CD8-positive, alpha-beta memory T cell (primary cell): Measurements from ENCODE around the gene CLCN6. TPM values are rescaled to one million over a fixed set of nuclear protein-coding genes. Genes with fewer than 3 reads are reported as not detected.
A peak's percentile ranks its signal among the peaks of the same experiment; 100 is the strongest.

Experiments used
- CTCF ChIA-PET: fragments of 350-600 bp; sonication (Branson Sonifier 250); formaldehyde crosslinking; loops from one replicate; lab custom pipeline; 2021; ENCODE audit warnings: antibody characterized with exemption; lab: Charles Lee
- POLR2A ChIA-PET: fragments of 350-600 bp; sonication (Branson Sonifier 250); formaldehyde crosslinking; loops from one replicate; lab custom pipeline; 2021; ENCODE audit warnings: antibody characterized with exemption; lab: Charles Lee
- DNase-seq, 5 donors: peaks; one replicate each; pipeline versions ENCODE4 v3.0.0 to v3.0.0-alpha.2; 2020 to 2022; ENCODE audit warnings: mixed read lengths in 1 of 5
- H3K27ac ChIP-seq: one replicate; pipeline ENCODE4 v1.7.0; 2013; ENCODE audit warnings: low read depth, mild to moderate bottlenecking, low read length, moderate library complexity
- H3K27me3 ChIP-seq: 2 replicates; pipeline ENCODE4 v1.7.0; 2013; ENCODE audit warnings: low read length, mild to moderate bottlenecking; ENCODE audit not compliant: insufficient read depth, poor library complexity, severe bottlenecking
- H3K36me3 ChIP-seq: 2 replicates; pipeline ENCODE4 v1.7.0; 2013; ENCODE audit warnings: mild to moderate bottlenecking, low read length, moderate library complexity; ENCODE audit not compliant: insufficient read depth
- H3K4me1 ChIP-seq: 2 replicates; pipeline ENCODE4 v1.7.0; 2013; ENCODE audit warnings: mild to moderate bottlenecking, low read length, moderate library complexity; ENCODE audit not compliant: insufficient read depth
- H3K4me3 ChIP-seq: 2 replicates; pipeline ENCODE4 v1.7.0; 2013; ENCODE audit warnings: mild to moderate bottlenecking, low read length
- H3K9me3 ChIP-seq: 2 replicates; pipeline ENCODE4 v1.7.0; 2013; ENCODE audit warnings: mild to moderate bottlenecking, low read length
- H3K27ac Mint-ChIP-seq, 8 donors: one replicate each; pipeline ENCODE4 v1.8.0; 2020 to 2021; ENCODE audit warnings: mixed read lengths in 8 of 8, mild to moderate bottlenecking in 6 of 8, inconsistent platforms in 3 of 8, moderate library complexity in 3 of 8
- H3K27me3 Mint-ChIP-seq, 2 donors: one replicate each; pipeline ENCODE4 v1.8.0; 2020 to 2021; ENCODE audit warnings: mixed read lengths in 2 of 2, mild to moderate bottlenecking in 1 of 2, moderate library complexity in 1 of 2
- H3K36me3 Mint-ChIP-seq, 3 donors: one replicate each; pipeline ENCODE4 v1.8.0; 2020 to 2021; ENCODE audit warnings: mixed read lengths in 3 of 3, inconsistent platforms in 1 of 3, mild to moderate bottlenecking in 1 of 3
- H3K4me1 Mint-ChIP-seq, 3 donors: one replicate each; pipeline ENCODE4 v1.8.0; 2020 to 2021; ENCODE audit warnings: mixed read lengths in 3 of 3, inconsistent platforms in 1 of 3, mild to moderate bottlenecking in 1 of 3
- H3K4me3 Mint-ChIP-seq, 7 donors: one replicate each; pipeline ENCODE4 v1.8.0; 2020 to 2021; ENCODE audit warnings: mixed read lengths in 7 of 7, mild to moderate bottlenecking in 6 of 7, moderate library complexity in 4 of 7, inconsistent platforms in 2 of 7
- H3K9me3 Mint-ChIP-seq, 5 donors: one replicate each; pipeline ENCODE4 v1.8.0; 2020 to 2022; ENCODE audit warnings: mixed read lengths in 5 of 5, mild to moderate bottlenecking in 3 of 5, moderate library complexity in 2 of 5, inconsistent platforms in 1 of 5
- polyA plus RNA-seq: library from polyadenylated mRNA; unstranded; fragments of 300-500 nt; fragmentation: Illumina TruSeq; gene quantifications from one replicate; pipeline ENCODE4 v1.2.3, GENCODE V29; 2021
- total RNA-seq, 2 experiments: library from RNA; stranded (reverse); gene quantifications; one replicate each; pipeline ENCODE4 v1.2.3, GENCODE V29; 2021

The CLCN6 gene
- total and polyA plus RNA-seq, 3 experiments from 2014 or later = 1.7 to 9.3 (median 8.9) TPM

- no peak for DNase-seq
- H3K4me3 Mint-ChIP-seq = no peak overlapping the region
- POLR2A ChIA-PET = interaction anchor here (0.5 kb wide), 2 partner anchors 33 to 448 kb away, joined by 3 to 4 read pairs; no protein-coding TSS in a partner anchor
- no peaks in the 10 kb centered on the region for H3K4me1 Mint-ChIP-seq
- H3K27me3 Mint-ChIP-seq = peaks cover 19 to 39% of the 10 kb centered on the region in 2 donors
- H3K36me3 ChIP-seq = no peaks in the 10 kb centered on the region
- CTCF ChIA-PET = no interaction called here
- no peaks in the 10 kb centered on the region for H3K9me3 ChIP-seq
- no peaks in the 10 kb centered on the region for H3K27me3 ChIP-seq
- H3K4me3 ChIP-seq = no peak overlapping the region
- no peaks in the 10 kb centered on the region for H3K36me3 Mint-ChIP-seq
- no peak overlapping the region for H3K27ac Mint-ChIP-seq
- no peaks in the 10 kb centered on the region for H3K4me1 ChIP-seq
- no peaks in the 10 kb centered on the region for H3K9me3 Mint-ChIP-seq
- H3K27ac ChIP-seq = no peak overlapping the region
Observed at GRCh38 chr1:11879311-11880180, 73.6 kb downstream of the CLCN6 start.

GRCh38 chr1:11880181-11880575 is 74.2 kb downstream of the CLCN6 start:
- Histone ChIP-seq H3K4me1 (no peaks in the 10 kb centered on the region), H3K9me3 (no peaks in the 10 kb centered on the region), H3K4me3 (no peak overlapping the region), H3K27ac (no peak overlapping the region), H3K36me3 (no peaks in the 10 kb centered on the region), H3K27me3 (no peaks in the 10 kb centered on the region)
- Mint-ChIP-seq H3K9me3 (no peaks in the 10 kb centered on the region), H3K4me3 (no peak overlapping the region), H3K27ac (no peak overlapping the region), H3K27me3 (peaks cover 19 to 42% of the 10 kb centered on the region in 2 donors), H3K36me3 (no peaks in the 10 kb centered on the region), H3K4me1 (no peaks in the 10 kb centered on the region)
- ChIA-PET CTCF (no interaction called here), POLR2A (interaction anchor here (0.5 kb wide), 1 partner anchor 449 kb away, joined by 4 read pairs; no protein-coding TSS in a partner anchor)
- DNase-seq = no peak

GRCh38 chr1:11880911-11881748 is 75.1 kb downstream of the CLCN6 start:
- POLR2A ChIA-PET = no interaction called here
- H3K36me3 Mint-ChIP-seq = no peaks in the 10 kb centered on the region
- Histone ChIP-seq H3K4me3 (no peak overlapping the region), H3K9me3 (no peaks in the 10 kb centered on the region), H3K27me3 (no peaks in the 10 kb centered on the region), H3K27ac (peak overlapping the region; percentile 31), H3K4me1 (no peaks in the 10 kb centered on the region), H3K36me3 (no peaks in the 10 kb centered on the region)
- peaks cover 18 to 42% of the 10 kb centered on the region in 2 donors for H3K27me3 Mint-ChIP-seq
- CTCF ChIA-PET = no interaction called here
- no peaks in the 10 kb centered on the region for H3K4me1 Mint-ChIP-seq
- no peak for DNase-seq
- no peak overlapping the region for H3K4me3 Mint-ChIP-seq
- H3K27ac Mint-ChIP-seq = peak overlapping the region in 1 of 8 donors; percentile 29
- H3K9me3 Mint-ChIP-seq = no peaks in the 10 kb centered on the region

GRCh38 chr1:11881749-11882441 is 75.9 kb downstream of the CLCN6 start:
- H3K27me3 ChIP-seq = no peaks in the 10 kb centered on the region
- Mint-ChIP-seq H3K27ac (peak overlapping the region in 1 of 8 donors; percentile 29), H3K27me3 (peaks cover 18 to 38% of the 10 kb centered on the region in 2 donors), H3K36me3 (no peaks in the 10 kb centered on the region), H3K4me1 (no peaks in the 10 kb centered on the region), H3K9me3 (no peaks in the 10 kb centered on the region), H3K4me3 (no peak overlapping the region)
- no peak for DNase-seq
- peak overlapping the region; percentile 65 for H3K27ac ChIP-seq
- H3K9me3 ChIP-seq = no peaks in the 10 kb centered on the region
- POLR2A ChIA-PET = no interaction called here
- no peak overlapping the region for H3K4me3 ChIP-seq
- CTCF ChIA-PET = no interaction called here
- no peaks in the 10 kb centered on the region for H3K4me1 ChIP-seq
- no peaks in the 10 kb centered on the region for H3K36me3 ChIP-seq

GRCh38 chr1:11882814-11883538 is 77.0 kb downstream of the CLCN6 start:
- POLR2A ChIA-PET = no interaction called here

GRCh38 chr1:11885916-11886315 is 79.9 kb downstream of the CLCN6 start:
- Histone ChIP-seq H3K27ac (no peak overlapping the region), H3K4me1 (no peaks in the 10 kb centered on the region), H3K27me3 (no peaks in the 10 kb centered on the region), H3K9me3 (no peaks in the 10 kb centered on the region), H3K36me3 (no peaks in the 10 kb centered on the region), H3K4me3 (no peak overlapping the region)
- H3K27ac Mint-ChIP-seq = no peak overlapping the region
- DNase-seq = no peak
- CTCF ChIA-PET = interaction anchor here (0.5 kb wide), 1 partner anchor 758 kb away, joined by 4 read pairs; no protein-coding TSS in a partner anchor
- H3K4me1 Mint-ChIP-seq = no peaks in the 10 kb centered on the region
- POLR2A ChIA-PET = no interaction called here
- no peaks in the 10 kb centered on the region for H3K9me3 Mint-ChIP-seq
- peaks cover 16 to 40% of the 10 kb centered on the region in 2 donors for H3K27me3 Mint-ChIP-seq
- no peak overlapping the region for H3K4me3 Mint-ChIP-seq
- no peaks in the 10 kb centered on the region for H3K36me3 Mint-ChIP-seq

More at GRCh38 chr1:11882814-11883538, 77.0 kb downstream of the CLCN6 start:
- Histone ChIP-seq H3K4me3 (no peak overlapping the region), H3K9me3 (no peaks in the 10 kb centered on the region), H3K36me3 (no peaks in the 10 kb centered on the region), H3K4me1 (no peaks in the 10 kb centered on the region), H3K27ac (peak overlapping the region; percentile 57), H3K27me3 (no peaks in the 10 kb centered on the region)
- no peak for DNase-seq
- Mint-ChIP-seq H3K36me3 (no peaks in the 10 kb centered on the region), H3K4me3 (no peak overlapping the region), H3K27me3 (peaks cover 16 to 42% of the 10 kb centered on the region in 2 donors), H3K4me1 (no peaks in the 10 kb centered on the region), H3K9me3 (no peaks in the 10 kb centered on the region), H3K27ac (no peak overlapping the region)
- CTCF ChIA-PET = no interaction called here

DNA sequence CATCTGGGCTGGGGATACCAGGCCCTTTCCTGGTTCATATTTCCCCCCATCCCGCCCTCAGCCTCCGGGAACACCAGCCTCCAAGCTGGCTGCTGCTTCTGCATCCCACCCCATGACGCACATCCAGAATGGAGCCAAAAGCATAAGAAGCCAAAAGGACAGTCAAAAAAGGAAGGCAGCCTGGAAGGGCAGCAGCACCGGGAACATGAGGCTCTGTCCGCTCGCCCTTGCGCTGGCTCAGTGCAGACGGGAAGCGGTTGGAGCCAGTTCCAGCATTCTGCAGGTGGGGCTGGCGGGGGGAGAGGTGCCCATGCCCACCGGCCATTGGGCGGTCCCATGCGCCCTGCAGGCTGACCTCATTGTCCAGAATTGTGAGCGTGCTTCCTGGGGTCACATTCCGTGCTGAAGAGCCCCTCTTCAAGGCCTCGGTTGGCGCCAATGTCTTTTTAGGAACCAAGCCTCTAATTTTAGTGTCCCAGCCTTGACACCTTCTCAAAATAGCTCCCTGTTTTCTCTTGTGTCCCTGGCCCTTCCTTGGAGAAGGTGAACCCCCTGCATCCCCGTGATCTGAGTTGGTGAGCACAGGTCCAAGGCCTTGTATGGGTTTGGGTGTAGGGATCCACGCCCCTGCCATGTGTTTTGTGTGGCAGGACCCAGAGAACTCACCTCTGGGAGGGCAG is 81.1 kb downstream of the CLCN6 start:
- CTCF ChIA-PET = interaction anchor here (0.6 kb wide), 1 partner anchor 164 kb away, joined by 3 read pairs; no protein-coding TSS in a partner anchor
- H3K4me3 Mint-ChIP-seq = no peak overlapping the region

More for the DNA sequence above, 81.1 kb downstream of the CLCN6 start:
- H3K4me1 ChIP-seq = no peaks in the 10 kb centered on the region
- no peak for DNase-seq
- POLR2A ChIA-PET = no interaction called here
- no peak overlapping the region for H3K4me3 ChIP-seq
- H3K27ac ChIP-seq = no peak overlapping the region
- H3K27ac Mint-ChIP-seq = no peak overlapping the region
- H3K9me3 ChIP-seq = no peaks in the 10 kb centered on the region
- H3K27me3 Mint-ChIP-seq = peaks cover 10 to 36% of the 10 kb centered on the region in 2 donors
- no peaks in the 10 kb centered on the region for H3K9me3 Mint-ChIP-seq
- H3K4me1 Mint-ChIP-seq = no peaks in the 10 kb centered on the region
- H3K27me3 ChIP-seq = no peaks in the 10 kb centered on the region
- H3K36me3 ChIP-seq = no peaks in the 10 kb centered on the region
- no peaks in the 10 kb centered on the region for H3K36me3 Mint-ChIP-seq
